Large intestine (tissue), 3 donors: ENCODE data around the gene TCFL5. TPM values are rescaled to one million over a fixed set of nuclear protein-coding genes. Genes with fewer than 3 reads are reported as not detected.
"Not testable (repeated sequence)": the region's sequence is repeated elsewhere in the genome, so short reads cannot be mapped to it uniquely, and the experiment has no call there.

Experiments used
- DNase-seq, 2 donors: peaks; one replicate each; pipeline versions ENCODE4 v3.0.0 to v3.0.0-alpha.2; 2013
- H3K27ac ChIP-seq: one replicate; pipeline ENCODE4 v1.5.1; 2013; ENCODE audit warnings: low read length
- H3K27me3 ChIP-seq: 2 replicates; pipeline ENCODE4 v1.6.1; 2013; ENCODE audit warnings: low read length; ENCODE audit not compliant: control insufficient read depth, insufficient read depth
- H3K36me3 ChIP-seq: 2 replicates; pipeline ENCODE4 v1.6.1; 2013; ENCODE audit warnings: low read length; ENCODE audit not compliant: control insufficient read depth, insufficient read depth
- H3K4me1 ChIP-seq: one replicate; pipeline ENCODE4 v1.6.1; 2013; ENCODE audit warnings: low read length; ENCODE audit not compliant: control insufficient read depth, insufficient read depth
- H3K4me3 ChIP-seq: one replicate; pipeline ENCODE4 v1.5.1; 2013; ENCODE audit warnings: low read length
- H3K9me3 ChIP-seq: one replicate; pipeline ENCODE4 v1.6.1; 2013; ENCODE audit warnings: mild to moderate bottlenecking, low read depth, low read length, moderate library complexity; ENCODE audit not compliant: control insufficient read depth
- WGBS: methylation state at CpG from one replicate; pipeline ENCODE4 v1.1.5; 2013; ENCODE audit warnings: low lambda C conversion rate; ENCODE audit not compliant: insufficient coverage; 5-methylcytosine and 5-hydroxymethylcytosine counted together
- polyA plus RNA-seq: library from polyadenylated mRNA; unstranded; fragments of 120-200 nt; gene quantifications from one replicate; pipeline ENCODE4 v1.2.1, GENCODE V29; 2013

TCFL5 gene
- polyA plus RNA-seq, 1 donor, result 6.8 TPM

- no peak overlapping the region for H3K27ac ChIP-seq
- peaks cover 4% of the 10 kb centered on the region for H3K4me1 ChIP-seq
- peaks cover 8% of the 10 kb centered on the region for H3K27me3 ChIP-seq
- no peaks in the 10 kb centered on the region for H3K9me3 ChIP-seq
- no CpG with 5 or more reads among the region's 18 CpGs for WGBS
- H3K4me3 ChIP-seq, result no peak overlapping the region
- DNase-seq, result no peak
- no peaks in the 10 kb centered on the region for H3K36me3 ChIP-seq
These were observed 10.7 kb upstream of the TCFL5 start for GRCh38 chr20:62872184-62872847.

GRCh38 chr20:62864207-62864606, 2.6 kb upstream of the TCFL5 start:
- peaks cover 4% of the 10 kb centered on the region for H3K4me1 ChIP-seq
- H3K27me3 ChIP-seq, result peaks cover 13% of the 10 kb centered on the region
- no peak for DNase-seq
- no CpG with 5 or more reads among the region's 7 CpGs for WGBS
- no peak overlapping the region for H3K27ac ChIP-seq
- no peaks in the 10 kb centered on the region for H3K36me3 ChIP-seq
- H3K9me3 ChIP-seq, result peaks cover 6% of the 10 kb centered on the region
- no peak overlapping the region for H3K4me3 ChIP-seq

DNA sequence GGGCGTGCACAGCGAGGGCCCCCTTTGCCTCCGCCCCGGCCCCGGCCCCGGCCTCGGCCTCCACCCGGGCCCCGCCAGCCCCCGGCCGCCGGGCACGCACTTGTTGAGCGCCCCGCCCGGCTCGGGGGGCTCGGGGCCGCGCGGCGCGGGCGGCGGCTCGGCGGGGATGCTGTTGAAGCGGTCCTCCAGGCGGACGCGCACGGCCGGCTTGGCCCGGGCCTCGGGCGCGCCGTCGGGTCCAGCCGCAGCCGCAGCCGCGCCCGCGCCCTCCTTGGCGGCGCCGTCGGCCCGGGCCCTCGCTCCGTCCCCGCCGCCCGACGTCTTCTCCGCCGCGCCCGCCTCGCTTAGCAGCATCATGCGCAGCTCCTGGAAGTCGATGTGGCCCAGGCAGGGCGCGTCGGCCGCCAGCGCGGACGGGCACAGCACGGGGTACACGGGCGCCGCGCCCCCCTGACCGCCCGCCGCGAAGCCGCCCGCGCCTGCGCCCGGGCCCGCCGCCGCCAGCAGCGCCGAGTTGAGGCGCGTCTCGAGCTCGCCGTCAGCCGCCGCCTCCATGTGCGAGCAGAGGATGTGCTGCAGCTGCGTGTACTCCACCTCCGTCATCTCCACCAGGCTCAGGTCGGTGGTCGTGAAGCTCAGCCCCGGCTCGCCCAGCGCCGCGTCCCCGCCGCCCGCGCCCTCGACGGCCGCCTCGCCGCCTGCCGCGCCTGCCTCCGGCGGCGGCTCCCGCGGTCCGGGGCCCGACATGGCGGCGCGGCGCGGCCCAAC, 514 bp downstream of the TCFL5 start:
- peak in 1 of 2 donors; percentile 60 for DNase-seq
- H3K27ac ChIP-seq, result no peak overlapping the region
- peaks cover 5% of the 10 kb centered on the region for H3K36me3 ChIP-seq
- peaks cover 6% of the 10 kb centered on the region for H3K9me3 ChIP-seq
- H3K4me1 ChIP-seq, result peaks cover 4% of the 10 kb centered on the region
- H3K27me3 ChIP-seq, result peaks cover 15% of the 10 kb centered on the region
- no CpG with 5 or more reads among the region's 129 CpGs for WGBS
- H3K4me3 ChIP-seq, result peak overlapping the region; percentile 13

DNA sequence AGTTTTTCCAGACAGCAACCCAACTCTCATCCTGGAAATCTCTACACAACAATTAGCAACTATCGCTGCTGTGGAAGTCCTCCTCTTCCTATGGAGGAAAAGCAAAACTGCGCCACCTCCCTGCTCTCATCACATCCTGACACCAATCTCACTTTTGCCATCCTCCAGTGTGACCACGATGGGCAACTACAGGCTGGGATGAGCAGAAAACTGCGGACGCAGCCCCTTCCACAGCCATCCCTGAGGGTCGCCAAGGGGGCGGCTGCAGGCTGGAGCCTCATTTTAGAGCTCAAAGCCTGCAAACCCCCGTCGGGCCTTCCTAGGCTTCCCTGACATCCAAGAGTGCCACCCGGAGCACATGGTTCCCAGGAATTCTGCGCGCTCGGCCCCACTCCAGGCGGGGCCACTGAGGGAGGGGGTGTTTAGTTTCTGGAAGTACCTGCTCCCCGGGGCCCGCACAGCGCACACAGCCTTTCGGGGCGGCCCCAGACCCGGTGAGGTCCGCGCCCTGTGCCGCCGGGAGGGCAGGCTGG, 1.2 kb downstream of the TCFL5 start:
- WGBS, result no CpG with 5 or more reads among the region's 24 CpGs
- H3K9me3 ChIP-seq, result peaks cover 6% of the 10 kb centered on the region
- DNase-seq, result no peak
- peaks cover 5% of the 10 kb centered on the region for H3K36me3 ChIP-seq
- H3K4me3 ChIP-seq, result peak overlapping the region; percentile 17
- no peak overlapping the region for H3K27ac ChIP-seq
- H3K27me3 ChIP-seq, result peaks cover 15% of the 10 kb centered on the region
- H3K4me1 ChIP-seq, result peaks cover 4% of the 10 kb centered on the region

- no CpG with 5 or more reads among the region's 12 CpGs for WGBS
- no peak overlapping the region for H3K27ac ChIP-seq
- H3K9me3 ChIP-seq, result peaks cover 6% of the 10 kb centered on the region
- H3K27me3 ChIP-seq, result peaks cover 15% of the 10 kb centered on the region
- peaks cover 4% of the 10 kb centered on the region for H3K4me1 ChIP-seq
- H3K36me3 ChIP-seq, result peaks cover 7% of the 10 kb centered on the region
- no peak overlapping the region for H3K4me3 ChIP-seq
- DNase-seq, result no peak
These were observed 1.9 kb downstream of the TCFL5 start for GRCh38 chr20:62859721-62860120.

GRCh38 chr20:62858058-62858830, 3.4 kb downstream of the TCFL5 start:
- 83% methylated on average over 1 of the region's 23 CpGs for WGBS
- Histone ChIP-seq H3K4me1 (peaks cover 4% of the 10 kb centered on the region), H3K9me3 (peaks cover 3% of the 10 kb centered on the region), H3K27ac (no peak overlapping the region), H3K4me3 (no peak overlapping the region), H3K36me3 (peaks cover 15% of the 10 kb centered on the region), H3K27me3 (peaks cover 15% of the 10 kb centered on the region)
- no peak for DNase-seq

DNA sequence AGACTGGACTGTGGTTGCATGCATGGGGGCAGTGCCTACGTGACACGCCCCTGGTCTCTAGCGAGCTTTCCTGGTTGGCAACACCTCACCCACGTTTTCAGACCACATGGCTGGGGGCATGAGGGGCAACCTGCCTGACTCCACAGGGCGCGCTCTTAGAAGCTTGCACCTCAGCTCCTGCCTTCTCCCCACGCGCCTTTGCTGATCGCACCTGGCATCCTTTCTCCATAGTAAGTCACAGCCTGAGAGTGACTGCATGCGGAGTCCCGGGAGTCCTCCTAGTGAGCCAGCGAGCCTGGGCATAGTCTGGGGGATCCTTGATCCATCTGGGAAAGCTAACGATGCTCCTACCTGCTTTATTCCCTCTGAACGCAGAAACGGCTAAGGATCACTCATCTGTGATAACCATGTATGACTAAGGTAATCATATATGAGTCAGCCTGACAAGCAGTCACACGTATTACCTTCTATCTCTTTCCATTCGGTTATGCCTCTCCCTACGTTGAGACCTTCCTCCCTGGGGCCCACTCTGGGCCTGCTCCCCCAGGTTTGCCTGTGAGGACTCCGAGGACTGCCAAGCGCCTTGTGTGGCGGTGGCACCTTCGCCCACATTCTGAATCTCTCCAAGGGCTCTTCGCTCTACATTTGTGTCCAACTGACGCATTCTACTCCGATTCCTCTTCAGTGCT, 4.5 kb downstream of the TCFL5 start:
- DNase-seq, result no peak
- WGBS, result no CpG with 5 or more reads among the region's 25 CpGs
- H3K36me3 ChIP-seq, result peaks cover 21% of the 10 kb centered on the region

DNA sequence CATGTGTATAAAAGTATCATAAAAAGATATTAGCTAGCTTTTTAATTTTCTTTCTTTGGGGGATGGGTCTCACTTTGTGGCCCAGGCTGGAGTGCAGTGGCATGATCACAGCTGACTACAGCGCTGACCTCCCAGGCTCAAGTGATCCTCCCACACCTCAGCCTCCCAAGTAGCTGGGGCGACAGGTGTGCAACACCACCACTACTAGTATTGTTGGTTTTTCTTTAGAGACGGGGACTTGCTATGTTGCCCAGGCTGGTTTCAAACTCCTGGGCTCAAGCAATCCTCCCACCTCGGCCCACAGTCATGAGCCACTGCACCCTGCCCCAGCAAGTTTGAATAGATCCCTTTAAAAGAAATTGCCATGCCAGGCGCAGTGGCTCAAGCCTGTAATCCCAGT, 6.5 kb downstream of the TCFL5 start:
- Histone ChIP-seq H3K27me3 (peaks cover 9% of the 10 kb centered on the region), H3K9me3 (no peaks in the 10 kb centered on the region), H3K4me3 (no peak overlapping the region), H3K36me3 (peaks cover 21% of the 10 kb centered on the region), H3K27ac (no peak overlapping the region), H3K4me1 (no peaks in the 10 kb centered on the region)
- WGBS, result no CpG with 5 or more reads among the region's 5 CpGs
- DNase-seq, result no peak

More for the DNA sequence above, 4.5 kb downstream of the TCFL5 start:
- Histone ChIP-seq H3K27me3 (peaks cover 15% of the 10 kb centered on the region), H3K4me3 (no peak overlapping the region), H3K4me1 (peaks cover 4% of the 10 kb centered on the region), H3K9me3 (peaks cover 3% of the 10 kb centered on the region), H3K27ac (no peak overlapping the region)

- Histone ChIP-seq H3K36me3 (peaks cover 21% of the 10 kb centered on the region), H3K4me1 (no peaks in the 10 kb centered on the region), H3K9me3 (no peaks in the 10 kb centered on the region), H3K27me3 (peaks cover 1% of the 10 kb centered on the region), H3K4me3 (no peak overlapping the region), H3K27ac (no peak overlapping the region)
- WGBS, result no CpG with 5 or more reads among the region's 13 CpGs
- no peak for DNase-seq
These were observed 7.5 kb downstream of the TCFL5 start for GRCh38 chr20:62854121-62854520.

- WGBS, result 100% methylated on average over 1 of the region's 6 CpGs
These were observed 8.3 kb downstream of the TCFL5 start for GRCh38 chr20:62853304-62853703.

More at GRCh38 chr20:62853304-62853703, 8.3 kb downstream of the TCFL5 start:
- not testable (repeated sequence) for DNase-seq, H3K27ac ChIP-seq, H3K4me3 ChIP-seq, H3K9me3 ChIP-seq, H3K4me1 ChIP-seq, H3K27me3 ChIP-seq
- H3K36me3 ChIP-seq, result peaks cover 21% of the 10 kb centered on the region
